Measurements from ENCODE around the gene SCG5.

Gene SCG5

GRCh38 chr15:32657941-32658340 is 16.4 kb downstream of the SCG5 start:
- in situ Hi-C loops (cut with MboI; ENCODE audit: low sequenced_read_pairs) = loop anchor here (25.0 kb wide), 1 partner anchor 329 kb away; no protein-coding TSS in a partner anchor

GRCh38 chr15:32659340-32660155 is 18.0 kb downstream of the SCG5 start:
- in situ Hi-C loops (cut with MboI; ENCODE audit: low sequenced_read_pairs) = loop anchor here (25.0 kb wide), 1 partner anchor 328 kb away; no protein-coding TSS in a partner anchor

DNA sequence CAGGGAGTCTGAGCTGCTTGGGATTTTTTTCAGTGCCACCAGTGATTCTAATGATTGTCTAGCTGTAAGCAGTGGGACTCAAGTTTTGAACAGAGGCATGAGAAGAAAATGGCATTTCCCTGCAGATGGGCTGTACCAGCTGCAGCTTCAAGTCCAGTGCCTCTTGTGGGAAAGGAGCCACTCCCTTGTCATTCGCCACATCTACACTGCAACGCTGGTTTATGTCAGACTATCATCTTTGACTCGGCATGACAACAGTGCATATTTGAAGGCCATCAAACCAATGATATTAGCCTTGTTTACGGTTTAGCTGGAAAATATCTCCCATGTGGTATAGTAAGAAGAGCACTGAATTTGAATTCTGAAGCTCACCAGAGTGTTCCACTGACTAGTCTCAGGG is 22.2 kb downstream of the SCG5 start:
- in situ Hi-C loops (cut with MboI; ENCODE audit: low sequenced_read_pairs) = loop anchor here (25.0 kb wide), 1 partner anchor 324 kb away; no protein-coding TSS in a partner anchor

- in situ Hi-C loops (cut with MboI; ENCODE audit: low sequenced_read_pairs) = loop anchor here (25.0 kb wide), 1 partner anchor 323 kb away; no protein-coding TSS in a partner anchor
Observed at GRCh38 chr15:32664796-32665195, 23.3 kb downstream of the SCG5 start.

DNA sequence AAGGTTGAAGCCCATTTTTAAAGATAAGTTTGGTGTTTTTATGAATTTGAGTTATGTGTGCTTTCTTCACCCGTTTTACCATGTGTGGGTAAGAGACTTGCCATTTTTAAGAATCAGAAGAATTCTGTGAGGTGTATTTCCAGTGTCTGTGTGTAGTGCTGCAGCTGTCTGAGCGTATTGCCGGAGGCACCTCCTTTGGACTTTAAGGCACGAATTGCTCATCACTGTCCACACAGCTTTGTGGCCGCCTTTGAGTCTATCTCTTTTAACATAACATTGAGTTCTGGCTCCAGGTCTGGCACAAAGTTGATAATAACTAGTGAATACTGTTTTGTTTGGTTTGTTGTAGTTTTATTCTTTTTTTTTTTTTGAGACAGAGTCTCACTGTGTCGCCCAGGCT is 25.8 kb downstream of the SCG5 start:
- in situ Hi-C loops (cut with MboI; ENCODE audit: low sequenced_read_pairs) = loop anchor here (25.0 kb wide), 1 partner anchor 320 kb away; no protein-coding TSS in a partner anchor

DNA sequence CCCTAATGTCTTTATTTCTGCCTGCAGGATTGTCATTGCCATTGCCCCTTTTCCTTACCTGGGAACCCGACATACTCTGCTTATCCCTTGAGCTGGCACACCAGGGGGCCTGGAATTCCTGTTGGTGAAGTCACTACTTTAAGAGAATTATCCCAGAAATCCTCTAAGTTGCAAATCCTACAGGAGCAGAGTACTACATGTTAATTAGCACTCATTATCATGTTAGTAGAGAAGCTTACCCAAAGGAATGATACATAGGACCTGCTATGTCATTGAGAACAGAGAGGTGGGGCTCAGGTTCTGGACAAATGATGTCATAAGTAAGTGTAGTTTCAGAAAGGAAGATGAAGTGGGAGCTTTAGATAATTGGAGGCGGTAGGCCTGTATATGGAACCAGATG is 27.4 kb downstream of the SCG5 start:
- in situ Hi-C loops (cut with MboI; ENCODE audit: low sequenced_read_pairs) = loop anchor here (25.0 kb wide), 1 partner anchor 318 kb away; no protein-coding TSS in a partner anchor

DNA sequence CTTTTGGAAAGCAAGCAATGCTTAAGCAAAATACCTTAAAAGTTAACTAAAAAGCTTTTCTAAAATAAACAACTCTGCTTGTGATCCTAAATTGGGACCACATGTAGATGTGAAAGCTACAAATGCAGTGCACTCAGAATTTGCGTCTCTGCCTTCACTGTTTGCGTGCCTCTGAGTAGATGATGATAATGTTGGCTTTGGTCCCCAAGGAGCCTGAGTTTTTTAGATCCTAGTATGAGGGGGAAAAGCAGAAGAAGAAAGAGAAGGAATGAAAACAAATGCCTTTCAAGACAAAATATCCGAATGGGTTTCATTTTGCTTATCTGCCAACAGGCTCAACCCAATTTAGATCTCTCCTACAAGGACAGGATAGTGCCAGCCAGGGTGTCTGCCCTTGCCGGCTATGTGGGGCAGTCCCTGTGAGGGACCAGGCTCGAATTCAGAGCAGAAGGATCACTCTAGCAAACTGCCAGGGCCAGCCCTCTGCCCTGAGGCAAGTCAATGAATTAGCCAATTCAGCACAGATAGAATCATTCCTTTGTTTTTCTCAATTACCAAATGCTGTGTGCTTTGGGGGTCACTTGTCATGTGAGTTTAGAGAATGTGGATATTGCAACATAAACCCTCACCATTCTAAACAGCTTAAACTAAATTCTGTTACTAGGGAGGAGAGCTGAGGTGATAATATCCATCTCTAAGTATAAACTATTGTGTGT is 28.5 kb downstream of the SCG5 start:
- in situ Hi-C loops (cut with MboI; ENCODE audit: low sequenced_read_pairs) = loop anchor here (25.0 kb wide), 1 partner anchor 317 kb away; no protein-coding TSS in a partner anchor

- in situ Hi-C loops (cut with MboI; ENCODE audit: low sequenced_read_pairs) = loop anchor here (25.0 kb wide), 1 partner anchor 317 kb away; no protein-coding TSS in a partner anchor
Observed at GRCh38 chr15:32670623-32671022, 29.1 kb downstream of the SCG5 start.

GRCh38 chr15:32671339-32672325 is 30.1 kb downstream of the SCG5 start:
- in situ Hi-C loops (cut with MboI; ENCODE audit: low sequenced_read_pairs) = loop anchor here (25.0 kb wide), 1 partner anchor 316 kb away; no protein-coding TSS in a partner anchor

DNA sequence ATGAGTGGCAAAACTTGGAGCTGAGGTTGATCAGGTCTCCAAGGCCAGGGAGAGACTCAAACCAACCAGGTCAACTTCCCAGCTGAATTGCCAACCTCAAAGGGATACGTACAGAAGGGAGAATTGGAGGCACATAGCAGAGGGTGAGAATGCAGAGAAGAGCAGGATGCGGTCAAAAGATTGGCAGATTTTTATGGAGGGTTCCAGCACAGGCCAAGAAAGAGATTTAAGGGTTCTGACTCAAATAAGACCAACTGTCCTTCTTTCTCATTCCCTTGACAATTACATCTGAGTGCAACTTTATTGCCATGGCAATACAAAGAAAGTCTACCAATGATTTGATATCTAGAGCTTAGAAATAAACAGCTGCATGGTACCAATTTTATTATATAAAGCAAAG is 33.2 kb downstream of the SCG5 start:
- in situ Hi-C loops (cut with MboI; ENCODE audit: low sequenced_read_pairs) = loop anchor here (25.0 kb wide), 1 partner anchor 313 kb away; no protein-coding TSS in a partner anchor

DNA sequence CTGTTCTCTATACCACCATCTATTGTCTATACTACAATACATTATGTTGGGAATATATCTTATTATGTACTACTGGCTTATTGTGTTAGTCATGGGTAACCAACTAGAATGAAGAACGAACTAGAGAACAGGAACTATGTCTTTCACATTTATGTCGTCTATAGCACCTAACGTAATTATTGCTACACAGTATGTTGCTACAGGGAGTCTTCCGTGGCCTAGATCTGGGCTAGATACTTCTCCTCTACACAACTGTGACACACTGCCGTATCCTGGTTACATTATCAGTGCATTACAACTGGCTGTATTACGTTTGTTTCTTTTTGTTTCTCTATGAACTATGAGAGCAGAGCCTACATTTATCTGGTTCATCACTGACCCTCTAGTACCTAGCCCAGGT is 34.0 kb downstream of the SCG5 start:
- in situ Hi-C loops (cut with MboI; ENCODE audit: low sequenced_read_pairs) = no loop called here

DNA sequence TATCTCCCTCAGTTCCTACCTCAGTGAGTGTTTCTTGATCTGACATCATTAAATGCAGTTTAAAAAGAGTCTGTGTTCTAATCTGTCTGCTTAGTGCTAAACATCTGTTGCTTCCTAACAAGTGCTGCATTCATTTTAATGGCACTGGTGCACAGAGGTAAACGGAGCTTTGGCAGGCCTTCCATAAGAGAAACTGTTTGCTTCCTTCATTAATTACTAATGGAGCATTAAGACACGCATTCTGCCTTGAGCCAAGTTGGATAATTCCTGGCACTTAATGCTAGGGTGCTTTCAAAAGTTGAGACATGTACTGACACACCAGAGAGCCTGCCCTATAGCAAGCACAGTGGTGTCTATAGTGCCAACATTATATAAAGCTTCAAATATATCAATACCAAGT is 34.7 kb downstream of the SCG5 start:
- in situ Hi-C loops (cut with MboI; ENCODE audit: low sequenced_read_pairs) = no loop called here

- in situ Hi-C loops (cut with MboI; ENCODE audit: low sequenced_read_pairs) = no loop called here
Observed at GRCh38 chr15:32677238-32677750, 35.8 kb downstream of the SCG5 start.

DNA sequence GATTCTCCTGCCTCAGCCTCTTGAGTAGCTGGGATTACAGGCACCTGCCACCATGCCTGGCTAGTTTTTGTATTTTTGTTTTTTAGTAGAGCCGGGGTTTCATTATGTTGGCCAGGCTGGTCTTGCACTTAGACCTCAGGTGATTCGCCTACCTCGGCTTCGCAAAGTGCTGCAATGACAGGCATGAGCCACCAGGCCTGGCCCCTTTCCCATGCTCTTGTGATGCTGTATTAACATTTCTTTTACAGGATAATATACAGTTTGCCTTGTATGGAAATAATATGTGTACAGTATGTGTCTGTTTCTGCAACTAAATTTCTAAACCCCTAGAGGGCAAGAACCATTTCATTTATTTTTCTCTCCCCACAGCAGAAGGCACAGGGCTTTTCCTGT is 37.8 kb downstream of the SCG5 start:
- in situ Hi-C loops (cut with MboI; ENCODE audit: low sequenced_read_pairs) = no loop called here

GRCh38 chr15:32682569-32682968 is 41.1 kb downstream of the SCG5 start:
- in situ Hi-C loops (cut with MboI; ENCODE audit: low sequenced_read_pairs) = no loop called here

DNA sequence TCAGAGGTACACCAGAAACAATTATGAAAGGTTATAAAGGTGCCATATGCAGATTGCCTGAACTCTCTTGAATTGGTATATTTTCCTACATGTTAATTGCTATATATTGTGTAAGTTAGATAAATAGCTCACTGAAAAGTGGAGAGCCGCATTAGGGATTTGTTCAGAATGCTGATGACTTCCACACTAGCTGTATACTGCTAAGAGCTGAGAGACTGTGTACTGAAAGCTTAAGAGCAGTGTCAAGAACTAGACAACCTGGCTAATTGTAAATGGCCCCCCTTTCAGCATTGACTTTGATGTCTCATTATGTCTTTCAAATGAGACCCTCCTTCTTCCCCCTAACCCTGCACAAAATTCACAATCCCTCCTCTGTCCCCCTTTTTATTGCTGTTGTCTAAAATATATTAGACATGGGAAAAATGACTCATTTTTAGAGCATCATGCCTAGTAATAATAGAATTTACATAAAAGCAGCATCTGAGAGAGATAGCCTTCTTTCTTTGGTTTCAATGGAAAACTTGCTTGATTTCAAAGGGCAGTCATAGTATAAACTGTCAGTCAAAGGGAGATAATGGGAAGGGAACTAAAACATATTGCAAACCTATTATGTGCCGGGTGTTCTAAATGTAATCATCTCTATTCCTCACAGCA is 41.6 kb downstream of the SCG5 start:
- in situ Hi-C loops (cut with MboI; ENCODE audit: low sequenced_read_pairs) = no loop called here

DNA sequence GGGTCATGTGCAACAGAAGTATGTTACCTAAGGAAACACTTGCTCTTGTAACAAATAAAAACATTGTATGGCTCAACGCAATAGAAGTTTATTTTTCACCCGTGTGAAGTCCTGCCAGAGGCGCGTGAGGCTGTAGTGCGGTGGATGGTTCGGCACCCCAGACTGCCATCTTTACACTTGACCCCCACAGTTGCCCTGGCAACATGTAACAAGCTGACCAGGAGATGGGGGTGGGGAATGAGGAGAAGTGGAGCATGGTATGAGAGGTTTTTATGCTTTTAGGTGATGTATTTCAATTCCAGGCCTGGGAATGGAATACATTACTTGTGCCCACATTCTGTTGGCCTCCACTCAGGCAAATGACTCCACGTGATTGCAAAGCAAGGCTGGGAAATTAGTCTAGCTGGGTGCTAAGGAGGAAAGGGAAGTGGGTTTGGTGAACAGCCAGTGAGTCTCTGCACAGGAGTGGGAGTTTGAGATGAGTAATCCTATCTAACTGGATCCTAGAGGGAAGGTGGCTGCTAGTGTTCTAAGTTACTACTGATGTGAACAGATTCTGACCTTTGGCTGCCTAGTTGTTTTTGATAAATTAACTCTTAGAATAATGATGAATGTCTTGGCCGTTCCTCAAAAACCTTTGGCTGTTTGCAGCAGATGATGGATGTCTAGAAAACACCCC is 42.5 kb downstream of the SCG5 start:
- in situ Hi-C loops (cut with MboI; ENCODE audit: low sequenced_read_pairs) = no loop called here

DNA sequence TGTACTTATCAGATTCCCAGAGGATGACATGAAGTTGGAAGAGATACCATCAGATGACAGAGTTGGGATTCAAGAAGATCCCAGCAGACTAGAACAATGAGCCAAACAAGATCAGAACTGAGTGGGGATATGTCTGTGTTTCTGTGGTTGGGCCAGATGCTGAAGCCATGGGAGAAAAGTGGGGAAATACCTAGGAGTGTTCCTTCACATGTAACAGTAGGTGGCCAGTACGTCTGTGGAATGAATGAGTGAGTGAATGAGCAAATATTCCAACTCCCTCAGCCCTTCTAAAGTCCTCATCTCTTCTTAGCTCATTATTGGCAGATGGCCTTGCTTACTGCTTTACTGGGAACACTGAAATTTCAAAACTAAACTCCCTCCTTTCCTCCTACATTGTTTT is 44.1 kb downstream of the SCG5 start:
- in situ Hi-C loops (cut with MboI; ENCODE audit: low sequenced_read_pairs) = no loop called here

GRCh38 chr15:32687556-32687955 is 46.0 kb downstream of the SCG5 start:
- in situ Hi-C loops (cut with MboI; ENCODE audit: low sequenced_read_pairs) = no loop called here

Data from hTERT RPE-1 (cell line).